ENCODE measurements around the gene KRT5.

Gene KRT5

GRCh38 chr12:52519826-52520662, at the start of gene KRT5:
KRT5 (minus strand) TSS chr12:52520394; CDS start chr12:52520296, 98 bp downstream.
- DNase-seq: no peak

- DNase-seq: no peak
Observed at GRCh38 chr12:52568111-52568510, 47.9 kb upstream of the KRT5 start.

- DNase-seq: peak; percentile 60
Observed at GRCh38 chr12:52566847-52567291, 46.7 kb upstream of the KRT5 start.

- DNase-seq: no peak
Observed at GRCh38 chr12:52564582-52564981, 44.4 kb upstream of the KRT5 start.

- DNase-seq: no peak
Observed at GRCh38 chr12:52561880-52562449, 41.8 kb upstream of the KRT5 start.

- no peak for DNase-seq
Observed at GRCh38 chr12:52559979-52560378, 39.8 kb upstream of the KRT5 start.

- no peak for DNase-seq
Observed at GRCh38 chr12:52558781-52559445, 38.7 kb upstream of the KRT5 start.

GRCh38 chr12:52557476-52557875, 37.3 kb upstream of the KRT5 start:
- DNase-seq: no peak

- no peak for DNase-seq
Observed at GRCh38 chr12:52555577-52555976, 35.4 kb upstream of the KRT5 start.

GRCh38 chr12:52552681-52553195, 32.5 kb upstream of the KRT5 start, which contains the start of gene KRT71:
KRT71 (minus strand) TSS chr12:52553145; CDS start chr12:52553077, 68 bp downstream.
- no peak for DNase-seq

GRCh38 chr12:52552055-52552454, 31.9 kb upstream of the KRT5 start:
- DNase-seq: no peak

- no peak for DNase-seq
Observed at GRCh38 chr12:52551216-52551865, 31.1 kb upstream of the KRT5 start.

GRCh38 chr12:52546126-52546525, 25.9 kb upstream of the KRT5 start:
- no peak for DNase-seq

- no peak for DNase-seq
Observed at GRCh38 chr12:52543985-52544883, 24.0 kb upstream of the KRT5 start.

GRCh38 chr12:52542785-52543318, 22.7 kb upstream of the KRT5 start:
- DNase-seq: no peak

GRCh38 chr12:52542157-52542556, 22.0 kb upstream of the KRT5 start:
- DNase-seq: no peak

GRCh38 chr12:52541709-52542108, 21.5 kb upstream of the KRT5 start:
- no peak for DNase-seq

GRCh38 chr12:52540531-52540930, 20.3 kb upstream of the KRT5 start:
- no peak for DNase-seq

- no peak for DNase-seq
Observed at GRCh38 chr12:52539821-52540173, 19.6 kb upstream of the KRT5 start.

- peak; percentile 81 for DNase-seq
Observed at GRCh38 chr12:52539083-52539820, 19.1 kb upstream of the KRT5 start.

- no peak for DNase-seq
Observed at GRCh38 chr12:52537101-52537500, 16.9 kb upstream of the KRT5 start.

Data from NCI-H2171 (cell line).